Medulla oblongata (tissue), 1 donor: ENCODE results near the gene PSMD7.
"Not testable (repeated sequence)": the region's sequence is repeated elsewhere in the genome, so short reads cannot be mapped to it uniquely, and the experiment has no call there.

ENCODE experiments used
- DNase-seq: peaks from one replicate; pipeline ENCODE4 v3.0.0-alpha.2; 2015; ENCODE audit errors: extremely low spot score

The PSMD7 gene

GRCh38 chr16:74297145-74297665 is 591 bp downstream of the PSMD7 start:
- DNase-seq = peak; percentile 18

GRCh38 chr16:74298104-74298503 is 1.5 kb downstream of the PSMD7 start:
- DNase-seq = no peak

GRCh38 chr16:74302341-74302740 is 5.7 kb downstream of the PSMD7 start:
- DNase-seq = no peak

GRCh38 chr16:74304164-74304834 is 7.7 kb downstream of the PSMD7 start:
- DNase-seq = no peak

GRCh38 chr16:74304835-74305176 is 8.2 kb downstream of the PSMD7 start:
- no peak for DNase-seq

- DNase-seq = no peak
Measured at GRCh38 chr16:74305281-74305680, 8.7 kb downstream of the PSMD7 start.

- no peak for DNase-seq
Measured at GRCh38 chr16:74305978-74306784, 9.6 kb downstream of the PSMD7 start.

- DNase-seq = no peak
Measured at GRCh38 chr16:74307383-74307782, 10.8 kb downstream of the PSMD7 start.

- DNase-seq = peak; percentile 56
Measured at GRCh38 chr16:74309789-74310781, 13.5 kb downstream of the PSMD7 start.

- DNase-seq = no peak
Measured at GRCh38 chr16:74315059-74315458, 18.4 kb downstream of the PSMD7 start.

GRCh38 chr16:74320707-74321106 is 24.1 kb downstream of the PSMD7 start:
- peak; percentile 40 for DNase-seq

- peak; percentile 18 for DNase-seq
Measured at GRCh38 chr16:74321356-74321755, 24.7 kb downstream of the PSMD7 start.

- DNase-seq = no peak
Measured at GRCh38 chr16:74322301-74322710, 25.7 kb downstream of the PSMD7 start.

GRCh38 chr16:74324777-74325176 is 28.2 kb downstream of the PSMD7 start:
- DNase-seq = not testable (repeated sequence)

- DNase-seq = no peak
Measured at GRCh38 chr16:74325641-74326040, 29.0 kb downstream of the PSMD7 start.

- not testable (repeated sequence) for DNase-seq
Measured at GRCh38 chr16:74328346-74328745, 31.7 kb downstream of the PSMD7 start.

- not testable (repeated sequence) for DNase-seq
Measured at GRCh38 chr16:74332469-74332868, 35.9 kb downstream of the PSMD7 start.

GRCh38 chr16:74337506-74337905 is 40.9 kb downstream of the PSMD7 start:
- not testable (repeated sequence) for DNase-seq

- not testable (repeated sequence) for DNase-seq
Measured at GRCh38 chr16:74339226-74339625, 42.6 kb downstream of the PSMD7 start.

GRCh38 chr16:74353038-74353437 is 56.4 kb downstream of the PSMD7 start:
- not testable (repeated sequence) for DNase-seq
